K562 (cell line): ENCODE results near the gene GLUL. TPM values are rescaled to one million over a fixed set of nuclear protein-coding genes. Genes with fewer than 3 reads are reported as not detected.

Source experiments
- ASH1L ChIP-seq: fragments of 450-650 bp; IDR thresholded peaks from 2 replicates; pipeline ENCODE4 v1.6.1; 2018; ENCODE audit warnings: borderline replicate concordance, mild to moderate bottlenecking, low read depth; ENCODE audit not compliant: partially characterized antibody
- BMI1 ChIP-seq: fragments of 150-350 bp; IDR thresholded peaks from 2 replicates; pipeline ENCODE4 v1.6.1; 2014; ENCODE audit warnings: low read length
- HEY1 ChIP-seq: fragments of 250-450 bp; sonication (Bioruptor Pico); IDR thresholded peaks from 2 replicates; pipeline ENCODE4 v1.5.0; 2020; ENCODE audit warnings: mild to moderate bottlenecking, moderate library complexity, borderline replicate concordance
- PHF8 ChIP-seq: fragments of 200-600 bp; sonication (generic); IDR thresholded peaks from 2 replicates; pipeline ENCODE4 v1.6.1; 2012; ENCODE audit warnings: mixed run types, mild to moderate bottlenecking, inconsistent platforms, low read length, moderate library complexity, borderline replicate concordance
- RBFOX2 ChIP-seq: fragments of 200-400 bp; formaldehyde crosslinking; IDR thresholded peaks from 2 replicates; pipeline ENCODE4 v1.6.1; 2017; ENCODE audit warnings: low read depth, mild to moderate bottlenecking, low read length, moderate library complexity
- SRF ChIP-seq, 2 experiments: fragments of 250-450, 450-650 bp in 1 of 2; sonication (Bioruptor Pico) in 1 of 2; sonication (generic) in 1 of 2; formaldehyde crosslinking; IDR thresholded peaks; 2 replicates each; pipeline versions ENCODE4 v1.5.0 to v1.5.1; 2020 to 2022; ENCODE audit warnings: mild to moderate bottlenecking in 1 of 2, missing genetic modification reagents in 1 of 2
- ZBED1 ChIP-seq: IDR thresholded peaks from 2 replicates; pipeline ENCODE4 v1.6.1; 2014
- ZNF75A ChIP-seq: fragments of 450-650 bp; formaldehyde crosslinking; IDR thresholded peaks from 2 replicates; pipeline ENCODE4 v1.4.0; 2020; ENCODE audit warnings: mild to moderate bottlenecking
- polyA plus RNA-seq, 8 experiments: library from polyadenylated mRNA; depleted of rRNA in 4 of 8; stranded (reverse) in 5 of 8; unstranded in 3 of 8; fragments of >200 nt; fragmentation: Nextera tagmentation in 2 of 8; fragmentation: Illumina TruSeq in 1 of 8; extraction: Ambion mirVana in 2 of 8; extraction: Trizol in 1 of 8; gene quantifications; 2 replicates each; pipeline versions ENCODE4 v1.2.1 to v1.2.3, GENCODE V29; 2011 to 2014; ENCODE audit warnings: inconsistent platforms in 1 of 8, missing spikeins in 1 of 8
- total RNA-seq, 7 experiments: library from RNA; depleted of rRNA in 6 of 7; stranded (reverse); fragments of >200 nt in 6 of 7; fragmentation: Illumina TruSeq in 2 of 7; extraction: Trizol in 2 of 7; gene quantifications; 2 replicates each; pipeline versions ENCODE4 v1.2.1 to v1.2.3, GENCODE V29; 2011 to 2021; ENCODE audit warnings: low replicate concordance in 1 of 7
- TF ChIP-seq, protein P1 (sequence below): fragments of 450-650 bp; IDR thresholded peaks from 2 replicates; pipeline ENCODE4 v1.6.1; 2017; ENCODE audit warnings: antibody characterized with exemption, mild to moderate bottlenecking
- TF ChIP-seq, protein P2 (sequence below), 2 experiments: fragments of 450-650 bp; IDR thresholded peaks; 2 replicates each; pipeline ENCODE4 v1.6.1; 2016

The GLUL gene
- total and polyA plus RNA-seq, 9 of the 15 experiments (the other 6 are each of a cell fraction or from before 2014, with no cell fraction given): 1,088 to 4,222 (median 1,338) TPM

DNA sequence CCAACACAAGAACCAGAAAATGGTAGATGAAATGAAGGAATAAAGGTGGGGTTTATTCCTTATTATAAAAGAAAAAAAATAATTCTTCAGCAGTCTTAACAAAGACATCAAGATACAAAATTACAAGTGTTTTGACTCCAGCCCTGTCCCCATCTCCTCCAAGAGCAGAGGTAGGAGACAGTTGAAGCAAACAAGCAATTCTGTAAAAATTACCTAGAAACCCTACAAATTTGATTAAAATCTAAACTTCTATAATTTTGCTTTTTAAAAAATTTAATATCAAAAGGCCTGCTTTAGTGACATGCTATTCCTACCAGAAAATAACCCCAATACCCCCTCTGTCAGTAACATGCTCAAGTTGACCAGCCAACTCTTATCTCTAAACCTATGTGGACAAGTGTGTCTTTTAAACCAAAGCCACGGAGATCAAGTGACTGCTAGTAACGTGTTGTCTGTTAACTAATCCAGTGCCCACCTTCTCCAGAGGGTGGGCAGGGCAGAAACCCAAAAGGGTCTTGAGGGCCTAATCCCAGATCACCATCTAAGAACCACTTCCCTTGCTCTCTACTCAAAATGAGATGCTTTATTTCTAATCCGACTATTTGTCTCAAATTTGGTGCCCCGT, 8.4 kb downstream of the GLUL start (continued):
- TF ChIP-seq BMI1: no peak
- TF ChIP-seq ZNF75A (CRISPR knock-in tag): no peak
- TF ChIP-seq, protein P1, sequence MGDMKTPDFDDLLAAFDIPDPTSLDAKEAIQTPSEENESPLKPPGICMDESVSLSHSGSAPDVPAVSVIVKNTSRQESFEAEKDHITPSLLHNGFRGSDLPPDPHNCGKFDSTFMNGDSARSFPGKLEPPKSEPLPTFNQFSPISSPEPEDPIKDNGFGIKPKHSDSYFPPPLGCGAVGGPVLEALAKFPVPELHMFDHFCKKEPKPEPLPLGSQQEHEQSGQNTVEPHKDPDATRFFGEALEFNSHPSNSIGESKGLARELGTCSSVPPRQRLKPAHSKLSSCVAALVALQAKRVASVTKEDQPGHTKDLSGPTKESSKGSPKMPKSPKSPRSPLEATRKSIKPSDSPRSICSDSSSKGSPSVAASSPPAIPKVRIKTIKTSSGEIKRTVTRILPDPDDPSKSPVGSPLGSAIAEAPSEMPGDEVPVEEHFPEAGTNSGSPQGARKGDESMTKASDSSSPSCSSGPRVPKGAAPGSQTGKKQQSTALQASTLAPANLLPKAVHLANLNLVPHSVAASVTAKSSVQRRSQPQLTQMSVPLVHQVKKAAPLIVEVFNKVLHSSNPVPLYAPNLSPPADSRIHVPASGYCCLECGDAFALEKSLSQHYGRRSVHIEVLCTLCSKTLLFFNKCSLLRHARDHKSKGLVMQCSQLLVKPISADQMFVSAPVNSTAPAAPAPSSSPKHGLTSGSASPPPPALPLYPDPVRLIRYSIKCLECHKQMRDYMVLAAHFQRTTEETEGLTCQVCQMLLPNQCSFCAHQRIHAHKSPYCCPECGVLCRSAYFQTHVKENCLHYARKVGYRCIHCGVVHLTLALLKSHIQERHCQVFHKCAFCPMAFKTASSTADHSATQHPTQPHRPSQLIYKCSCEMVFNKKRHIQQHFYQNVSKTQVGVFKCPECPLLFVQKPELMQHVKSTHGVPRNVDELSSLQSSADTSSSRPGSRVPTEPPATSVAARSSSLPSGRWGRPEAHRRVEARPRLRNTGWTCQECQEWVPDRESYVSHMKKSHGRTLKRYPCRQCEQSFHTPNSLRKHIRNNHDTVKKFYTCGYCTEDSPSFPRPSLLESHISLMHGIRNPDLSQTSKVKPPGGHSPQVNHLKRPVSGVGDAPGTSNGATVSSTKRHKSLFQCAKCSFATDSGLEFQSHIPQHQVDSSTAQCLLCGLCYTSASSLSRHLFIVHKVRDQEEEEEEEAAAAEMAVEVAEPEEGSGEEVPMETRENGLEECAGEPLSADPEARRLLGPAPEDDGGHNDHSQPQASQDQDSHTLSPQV: 0 out of 2 replicates have a peak, but pooled peaks have one; percentile 16
- TF ChIP-seq, protein P2, sequence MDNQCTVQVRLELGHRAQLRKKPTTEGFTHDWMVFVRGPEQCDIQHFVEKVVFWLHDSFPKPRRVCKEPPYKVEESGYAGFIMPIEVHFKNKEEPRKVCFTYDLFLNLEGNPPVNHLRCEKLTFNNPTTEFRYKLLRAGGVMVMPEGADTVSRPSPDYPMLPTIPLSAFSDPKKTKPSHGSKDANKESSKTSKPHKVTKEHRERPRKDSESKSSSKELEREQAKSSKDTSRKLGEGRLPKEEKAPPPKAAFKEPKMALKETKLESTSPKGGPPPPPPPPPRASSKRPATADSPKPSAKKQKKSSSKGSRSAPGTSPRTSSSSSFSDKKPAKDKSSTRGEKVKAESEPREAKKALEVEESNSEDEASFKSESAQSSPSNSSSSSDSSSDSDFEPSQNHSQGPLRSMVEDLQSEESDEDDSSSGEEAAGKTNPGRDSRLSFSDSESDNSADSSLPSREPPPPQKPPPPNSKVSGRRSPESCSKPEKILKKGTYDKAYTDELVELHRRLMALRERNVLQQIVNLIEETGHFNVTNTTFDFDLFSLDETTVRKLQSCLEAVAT (IDR thresholded peaks at IDR 0.05): no peak
- TF ChIP-seq ZBED1: peak; percentile 71; the same call in 1 of the 2 replicates
- peak; percentile 67 for TF ChIP-seq RBFOX2
- no peak for TF ChIP-seq ASH1L
- TF ChIP-seq SRF (CRISPR knock-in tag; IDR thresholded peaks at IDR 0.05): no peak
- TF ChIP-seq PHF8: no peak
- TF ChIP-seq HEY1 (CRISPR knock-in tag): 0 out of 2 replicates have a peak, but pooled peaks have one; percentile 30
- TF ChIP-seq, all 486 proteins: peak for 13
